GM21423 (cell line): ENCODE data around the gene MED25.

Experiments
- ATAC-seq: cut with Tn5 transposase; IDR thresholded peaks from one replicate; pipeline ENCODE4 v1.9.1; 2021; ENCODE audit warnings: mild to moderate bottlenecking, moderate library complexity; ENCODE audit not compliant: unreplicated experiment

Gene MED25

GRCh38 chr19:49884109-49884508 lies 66.0 kb downstream of the MED25 start:
- ATAC-seq, result no peak

- ATAC-seq, result no peak
Observed at GRCh38 chr19:49884760-49885159, 66.7 kb downstream of the MED25 start.
